Progenitor cell of endocrine pancreas (in vitro differentiated cells): ENCODE results near the gene KCNK13. TPM values are rescaled to one million over a fixed set of nuclear protein-coding genes. Genes with fewer than 3 reads are reported as not detected.
"Not testable (repeated sequence)": the region's sequence is repeated elsewhere in the genome, so short reads cannot be mapped to it uniquely, and the experiment has no call there.

Experiments used
- DNase-seq: peaks from one replicate; pipeline ENCODE4 v3.0.0; 2021; ENCODE audit warnings: low spot score; ENCODE audit not compliant: unreplicated experiment
- H3K27ac Mint-ChIP-seq: 2 replicates; pipeline ENCODE4 v1.8.0; 2021; ENCODE audit warnings: mild to moderate bottlenecking, moderate library complexity, mixed read lengths
- H3K27me3 Mint-ChIP-seq: 2 replicates; pipeline ENCODE4 v1.8.0; 2021; ENCODE audit warnings: mixed read lengths
- H3K36me3 Mint-ChIP-seq: 2 replicates; pipeline ENCODE4 v1.8.0; 2022; ENCODE audit warnings: mixed read lengths; ENCODE audit not compliant: insufficient read depth
- H3K4me1 Mint-ChIP-seq: 2 replicates; pipeline ENCODE4 v1.8.0; 2021; ENCODE audit warnings: low read depth, mixed read lengths
- H3K4me3 Mint-ChIP-seq: 2 replicates; pipeline ENCODE4 v1.8.0; 2021; ENCODE audit warnings: low read depth, mild to moderate bottlenecking, moderate library complexity, mixed read lengths
- H3K9me3 Mint-ChIP-seq: 2 replicates; pipeline ENCODE4 v1.8.0; 2021; ENCODE audit warnings: low read depth, mixed read lengths
- CTCF ChIP-seq: fragments of 200-600 bp; sonication (generic); IDR thresholded peaks from one replicate; pipeline ENCODE4 v1.5.0; 2021; ENCODE audit warnings: antibody characterized with exemption, mild to moderate bottlenecking; ENCODE audit not compliant: unreplicated experiment
- long read RNA-seq: library from polyadenylated mRNA; unstranded; transcript quantifications from one replicate; pipeline ENCODE4 v2.0.0, GENCODE V29; 2020
- total RNA-seq: library from RNA; stranded (reverse); gene quantifications from 2 replicates; pipeline ENCODE4 v1.2.1, GENCODE V29; 2021

The KCNK13 gene
- total RNA-seq: not detected in 2 replicates
- long read RNA-seq: 0 reads

- no peaks in the 10 kb centered on the region for H3K36me3 Mint-ChIP-seq
- TF ChIP-seq CTCF: no peak
- peak within 1 kb of the TSS; percentile 76 for H3K27ac Mint-ChIP-seq
- no peak for DNase-seq
- peak within 1 kb of the TSS; percentile 71 for H3K4me3 Mint-ChIP-seq
- no peaks in the 10 kb centered on the region for H3K9me3 Mint-ChIP-seq
- H3K4me1 Mint-ChIP-seq: peaks cover 7% of the 10 kb centered on the region
- H3K27me3 Mint-ChIP-seq: peaks cover 69% of the 10 kb centered on the region
Measured at GRCh38 chr14:90061685-90062126, at the start of gene KCNK13. TSS of gene KCNK13 (plus strand) at chr14:90061994. CDS start at chr14:90062206, 212 bp downstream.

- peaks cover 16% of the 10 kb centered on the region for H3K4me1 Mint-ChIP-seq
- H3K4me3 Mint-ChIP-seq: no peak overlapping the region
- peaks cover 10% of the 10 kb centered on the region for H3K9me3 Mint-ChIP-seq
- no peak for DNase-seq
- peak overlapping the region; percentile 11 for H3K27ac Mint-ChIP-seq
- no peak for TF ChIP-seq CTCF
- no peaks in the 10 kb centered on the region for H3K27me3 Mint-ChIP-seq
- peaks cover 38% of the 10 kb centered on the region for H3K36me3 Mint-ChIP-seq
Measured at GRCh38 chr14:90017371-90017770, 44.4 kb upstream of the KCNK13 start.

DNA sequence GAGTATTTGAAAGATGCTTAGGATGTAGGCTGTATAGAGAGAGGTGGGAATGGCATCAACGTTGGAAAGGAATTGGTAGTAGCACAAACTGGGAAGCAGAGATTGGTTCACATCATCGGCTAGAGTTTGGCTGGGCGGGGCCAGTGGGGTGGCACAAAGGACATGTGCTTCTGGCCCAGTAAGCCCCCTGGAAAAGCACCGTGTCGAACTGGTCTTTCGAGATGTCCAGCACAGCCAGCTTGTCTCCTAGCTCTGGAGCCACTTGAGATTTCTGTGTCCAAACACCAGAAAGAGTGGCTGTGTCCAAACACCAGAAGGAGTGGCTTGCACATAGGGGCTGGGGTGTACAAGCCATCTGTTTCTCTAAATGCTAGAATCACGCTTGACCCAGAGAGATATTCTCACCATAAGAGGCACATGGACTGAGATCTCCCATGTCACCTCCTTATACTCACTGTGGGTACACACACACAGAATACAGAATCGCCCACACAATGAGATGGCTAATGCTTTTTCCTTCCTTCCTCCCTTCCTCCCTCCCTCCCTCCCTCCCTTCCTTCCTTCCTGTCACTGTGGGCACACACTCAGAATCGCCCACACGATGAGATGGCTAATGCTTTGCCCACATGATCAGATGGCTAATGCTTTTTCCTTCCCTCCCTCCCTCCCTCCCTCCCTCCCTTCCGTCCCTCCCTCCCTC, 41.8 kb upstream of the KCNK13 start:
- no peak overlapping the region for H3K27ac Mint-ChIP-seq
- no peak overlapping the region for H3K4me3 Mint-ChIP-seq
- no peaks in the 10 kb centered on the region for H3K27me3 Mint-ChIP-seq
- H3K9me3 Mint-ChIP-seq: no peaks in the 10 kb centered on the region
- peaks cover 31% of the 10 kb centered on the region for H3K36me3 Mint-ChIP-seq
- peaks cover 16% of the 10 kb centered on the region for H3K4me1 Mint-ChIP-seq
- TF ChIP-seq CTCF: no peak
- no peak for DNase-seq

GRCh38 chr14:90023176-90023896, 38.5 kb upstream of the KCNK13 start:
- H3K27ac Mint-ChIP-seq: peak overlapping the region; percentile 54
- H3K36me3 Mint-ChIP-seq: peaks cover 28% of the 10 kb centered on the region
- no peak for TF ChIP-seq CTCF
- H3K9me3 Mint-ChIP-seq: no peaks in the 10 kb centered on the region
- H3K4me3 Mint-ChIP-seq: no peak overlapping the region
- DNase-seq: no peak
- peaks cover 12% of the 10 kb centered on the region for H3K4me1 Mint-ChIP-seq
- no peaks in the 10 kb centered on the region for H3K27me3 Mint-ChIP-seq

GRCh38 chr14:90024910-90025309, 36.9 kb upstream of the KCNK13 start:
- no peak overlapping the region for H3K4me3 Mint-ChIP-seq
- peaks cover 25% of the 10 kb centered on the region for H3K36me3 Mint-ChIP-seq
- TF ChIP-seq CTCF: no peak
- DNase-seq: no peak
- H3K4me1 Mint-ChIP-seq: peaks cover 12% of the 10 kb centered on the region
- no peaks in the 10 kb centered on the region for H3K27me3 Mint-ChIP-seq
- no peaks in the 10 kb centered on the region for H3K9me3 Mint-ChIP-seq
- H3K27ac Mint-ChIP-seq: no peak overlapping the region

GRCh38 chr14:90026608-90027007, 35.2 kb upstream of the KCNK13 start:
- Mint-ChIP-seq H3K36me3 (peaks cover 24% of the 10 kb centered on the region), H3K4me1 (peaks cover 12% of the 10 kb centered on the region)
- H3K4me3 Mint-ChIP-seq, DNase-seq, H3K27ac Mint-ChIP-seq, H3K9me3 Mint-ChIP-seq, H3K27me3 Mint-ChIP-seq: not testable (repeated sequence)
